Measurements from ENCODE around the gene MVB12B.

- TF ChIP-seq CTCF (IDR thresholded peaks at IDR 0.05 in 8 of 11, conservative IDR thresholded peaks at IDR 0.05 in 3 of 11) (no peak), POLR2A (IDR thresholded peaks at IDR 0.05) (no peak)
Measured at GRCh38 chr9:126292736-126293521, 33.7 kb upstream of the MVB12B start.
